ENCODE measurements around the gene PSMA2.

DNA sequence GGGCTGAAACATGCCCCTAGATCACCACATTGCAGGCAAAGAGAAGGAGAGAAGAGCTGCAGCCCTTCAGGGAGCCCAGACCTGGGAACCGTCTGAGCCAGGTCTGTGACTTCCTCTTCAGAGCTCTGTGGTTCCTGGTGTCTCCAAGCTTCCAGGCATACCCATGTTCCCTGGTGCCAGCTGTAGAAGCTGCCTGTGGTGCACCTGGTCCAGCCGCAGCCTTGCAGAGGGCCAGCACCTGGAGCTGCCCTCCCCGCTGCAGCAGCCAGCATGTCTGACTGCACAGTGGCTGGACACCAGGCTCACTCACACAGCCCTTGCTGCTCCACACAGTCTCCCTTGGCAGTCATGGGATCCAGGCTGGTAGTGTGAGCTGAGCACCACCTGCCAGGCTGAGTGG is 53.7 kb downstream of the PSMA2 start:
- TF ChIP-seq POLR2A (IDR thresholded peaks at IDR 0.05; ENCODE audit: low read depth, low read length) (no peak), TAF1 (IDR thresholded peaks at IDR 0.05; ENCODE audit: low read depth, low read length) (no peak), POLR2AphosphoS5 (IDR thresholded peaks at IDR 0.05; ENCODE audit: low read depth, low read length) (no peak), PAX5 (IDR thresholded peaks at IDR 0.05; ENCODE audit: insufficient read depth, low read length, severe bottlenecking) (no peak), POU2F2 (IDR thresholded peaks at IDR 0.05; ENCODE audit: low read depth, low read length) (no peak), SPI1 (IDR thresholded peaks at IDR 0.05; ENCODE audit: low read depth, low read length) (no peak)
